Neuron (in vitro differentiated cells): ENCODE results near the gene ZMYND11.

Source experiments
- H2AFZ ChIP-seq: one replicate; pipeline ENCODE4 v1.6.1; 2013; ENCODE audit warnings: low read depth, mild to moderate bottlenecking, inconsistent platforms, low read length, moderate library complexity
- H3K27me3 ChIP-seq: one replicate; pipeline ENCODE4 v1.6.1; 2013; ENCODE audit warnings: low read length; ENCODE audit not compliant: insufficient read depth
- H3K36me3 ChIP-seq: one replicate; pipeline ENCODE4 v1.6.1; 2013; ENCODE audit warnings: low read length; ENCODE audit not compliant: insufficient read depth
- H3K4me1 ChIP-seq: one replicate; pipeline ENCODE4 v1.6.1; 2013; ENCODE audit warnings: low read length; ENCODE audit not compliant: insufficient read depth
- H3K4me3 ChIP-seq: 2 replicates; pipeline ENCODE4 v1.5.1; 2013; ENCODE audit warnings: mild to moderate bottlenecking, low read length, moderate library complexity
- H3K9me3 ChIP-seq: one replicate; pipeline ENCODE4 v1.6.1; 2013; ENCODE audit warnings: low read length

The ZMYND11 gene

GRCh38 chr10:188546-188945 is 53.3 kb downstream of the ZMYND11 start:
- peaks cover 24% of the 10 kb centered on the region for H3K36me3 ChIP-seq
- peaks cover 2% of the 10 kb centered on the region for H3K9me3 ChIP-seq
- H3K4me1 ChIP-seq = no peaks in the 10 kb centered on the region
- H3K4me3 ChIP-seq = no peak overlapping the region
- H2AFZ ChIP-seq = no peak overlapping the region
- H3K27me3 ChIP-seq = no peaks in the 10 kb centered on the region

GRCh38 chr10:190216-190615 is 55.0 kb downstream of the ZMYND11 start:
- Histone ChIP-seq H3K36me3 (peaks cover 18% of the 10 kb centered on the region), H3K4me3 (no peak overlapping the region), H3K27me3 (no peaks in the 10 kb centered on the region), H3K4me1 (no peaks in the 10 kb centered on the region), H2AFZ (no peak overlapping the region), H3K9me3 (peaks cover 2% of the 10 kb centered on the region)

GRCh38 chr10:191703-192518 is 56.7 kb downstream of the ZMYND11 start:
- peaks cover 2% of the 10 kb centered on the region for H3K9me3 ChIP-seq
- no peak overlapping the region for H3K4me3 ChIP-seq
- H3K36me3 ChIP-seq = peaks cover 19% of the 10 kb centered on the region
- H2AFZ ChIP-seq = no peak overlapping the region
- no peaks in the 10 kb centered on the region for H3K27me3 ChIP-seq
- H3K4me1 ChIP-seq = no peaks in the 10 kb centered on the region

- Histone ChIP-seq H3K4me1 (no peaks in the 10 kb centered on the region), H3K4me3 (no peak overlapping the region), H2AFZ (no peak overlapping the region), H3K27me3 (no peaks in the 10 kb centered on the region), H3K36me3 (peaks cover 19% of the 10 kb centered on the region), H3K9me3 (peaks cover 2% of the 10 kb centered on the region)
These were observed 59.0 kb downstream of the ZMYND11 start for GRCh38 chr10:194281-194680.

GRCh38 chr10:200405-200804 is 65.2 kb downstream of the ZMYND11 start:
- Histone ChIP-seq H2AFZ (no peak overlapping the region), H3K9me3 (no peaks in the 10 kb centered on the region), H3K4me3 (no peak overlapping the region), H3K4me1 (no peaks in the 10 kb centered on the region), H3K27me3 (no peaks in the 10 kb centered on the region), H3K36me3 (peaks cover 8% of the 10 kb centered on the region)

- Histone ChIP-seq H2AFZ (no peak overlapping the region), H3K27me3 (no peaks in the 10 kb centered on the region), H3K36me3 (peaks cover 5% of the 10 kb centered on the region), H3K4me1 (no peaks in the 10 kb centered on the region), H3K4me3 (no peak overlapping the region), H3K9me3 (no peaks in the 10 kb centered on the region)
These were observed 66.1 kb downstream of the ZMYND11 start for GRCh38 chr10:201328-201771.

GRCh38 chr10:208616-209015 is 73.4 kb downstream of the ZMYND11 start:
- Histone ChIP-seq H3K4me1 (no peaks in the 10 kb centered on the region), H2AFZ (no peak overlapping the region), H3K9me3 (peaks cover 3% of the 10 kb centered on the region), H3K4me3 (no peak overlapping the region), H3K36me3 (peaks cover 5% of the 10 kb centered on the region), H3K27me3 (no peaks in the 10 kb centered on the region)

- Histone ChIP-seq H2AFZ (no peak overlapping the region), H3K4me3 (no peak overlapping the region), H3K9me3 (peaks cover 3% of the 10 kb centered on the region), H3K27me3 (no peaks in the 10 kb centered on the region), H3K36me3 (peaks cover 5% of the 10 kb centered on the region), H3K4me1 (no peaks in the 10 kb centered on the region)
These were observed 74.1 kb downstream of the ZMYND11 start for GRCh38 chr10:209357-209756.

- H2AFZ ChIP-seq = no peak overlapping the region
- H3K36me3 ChIP-seq = peaks cover 5% of the 10 kb centered on the region
These were observed 75.0 kb downstream of the ZMYND11 start for GRCh38 chr10:210297-210696.

GRCh38 chr10:215444-215843 is 80.2 kb downstream of the ZMYND11 start:
- Histone ChIP-seq H3K9me3 (no peaks in the 10 kb centered on the region), H3K4me3 (no peak overlapping the region), H3K4me1 (no peaks in the 10 kb centered on the region), H3K27me3 (no peaks in the 10 kb centered on the region), H2AFZ (no peak overlapping the region), H3K36me3 (peaks cover 14% of the 10 kb centered on the region)

More at GRCh38 chr10:210297-210696, 75.0 kb downstream of the ZMYND11 start:
- Histone ChIP-seq H3K4me3 (no peak overlapping the region), H3K9me3 (peaks cover 3% of the 10 kb centered on the region), H3K27me3 (no peaks in the 10 kb centered on the region), H3K4me1 (no peaks in the 10 kb centered on the region)

- peaks cover 20% of the 10 kb centered on the region for H3K36me3 ChIP-seq
- no peaks in the 10 kb centered on the region for H3K9me3 ChIP-seq
- H3K4me1 ChIP-seq = no peaks in the 10 kb centered on the region
- H3K4me3 ChIP-seq = no peak overlapping the region
- H2AFZ ChIP-seq = no peak overlapping the region
- no peaks in the 10 kb centered on the region for H3K27me3 ChIP-seq
These were observed 83.5 kb downstream of the ZMYND11 start for GRCh38 chr10:218798-219197.

- Histone ChIP-seq H3K27me3 (no peaks in the 10 kb centered on the region), H3K9me3 (no peaks in the 10 kb centered on the region), H3K36me3 (peaks cover 20% of the 10 kb centered on the region), H2AFZ (no peak overlapping the region), H3K4me1 (no peaks in the 10 kb centered on the region), H3K4me3 (no peak overlapping the region)
These were observed 84.6 kb downstream of the ZMYND11 start for GRCh38 chr10:219731-220472.

- Histone ChIP-seq H3K4me1 (no peaks in the 10 kb centered on the region), H3K9me3 (no peaks in the 10 kb centered on the region), H3K36me3 (peaks cover 9% of the 10 kb centered on the region), H3K4me3 (no peak overlapping the region), H3K27me3 (no peaks in the 10 kb centered on the region), H2AFZ (no peak overlapping the region)
These were observed 89.3 kb downstream of the ZMYND11 start for GRCh38 chr10:224571-224970.
